Thyroid gland (tissue), 4 donors: Measurements from ENCODE around the gene UBALD2.
"Not testable (repeated sequence)": the region's sequence is repeated elsewhere in the genome, so short reads cannot be mapped to it uniquely, and the experiment has no call there.

Experiments
- POLR2A ChIP-seq, 2 donors: fragments of 450-650 bp; IDR thresholded peaks; one replicate each; pipeline ENCODE4 v1.6.1; 2017; ENCODE audit warnings: antibody characterized with exemption in 2 of 2, mild to moderate bottlenecking in 2 of 2, moderate library complexity in 1 of 2
- TF ChIP-seq, protein P1 (sequence below), 6 experiments: fragments of 200-600 bp in 3 of 6; fragments of 450-650 bp in 3 of 6; sonication (generic) in 3 of 6; IDR thresholded peaks; one replicate each; pipeline ENCODE4 v1.5.1; 2016 to 2019; ENCODE audit warnings: antibody characterized with exemption in 6 of 6, mild to moderate bottlenecking in 2 of 6, inconsistent platforms in 1 of 6, moderate library complexity in 1 of 6

GRCh38 chr17:76244721-76245120 lies 20.4 kb upstream of the UBALD2 start:
- TF ChIP-seq, protein P1, sequence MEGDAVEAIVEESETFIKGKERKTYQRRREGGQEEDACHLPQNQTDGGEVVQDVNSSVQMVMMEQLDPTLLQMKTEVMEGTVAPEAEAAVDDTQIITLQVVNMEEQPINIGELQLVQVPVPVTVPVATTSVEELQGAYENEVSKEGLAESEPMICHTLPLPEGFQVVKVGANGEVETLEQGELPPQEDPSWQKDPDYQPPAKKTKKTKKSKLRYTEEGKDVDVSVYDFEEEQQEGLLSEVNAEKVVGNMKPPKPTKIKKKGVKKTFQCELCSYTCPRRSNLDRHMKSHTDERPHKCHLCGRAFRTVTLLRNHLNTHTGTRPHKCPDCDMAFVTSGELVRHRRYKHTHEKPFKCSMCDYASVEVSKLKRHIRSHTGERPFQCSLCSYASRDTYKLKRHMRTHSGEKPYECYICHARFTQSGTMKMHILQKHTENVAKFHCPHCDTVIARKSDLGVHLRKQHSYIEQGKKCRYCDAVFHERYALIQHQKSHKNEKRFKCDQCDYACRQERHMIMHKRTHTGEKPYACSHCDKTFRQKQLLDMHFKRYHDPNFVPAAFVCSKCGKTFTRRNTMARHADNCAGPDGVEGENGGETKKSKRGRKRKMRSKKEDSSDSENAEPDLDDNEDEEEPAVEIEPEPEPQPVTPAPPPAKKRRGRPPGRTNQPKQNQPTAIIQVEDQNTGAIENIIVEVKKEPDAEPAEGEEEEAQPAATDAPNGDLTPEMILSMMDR (IDR thresholded peaks at IDR 0.05), result not testable (repeated sequence)
- TF ChIP-seq POLR2A (IDR thresholded peaks at IDR 0.05), result not testable (repeated sequence)
